Loucy (cell line): ENCODE measurements around the gene RPL10.

Source experiments
- EZH2phosphoT487 ChIP-seq: fragments of 200-600 bp; IDR thresholded peaks from 2 replicates; pipeline ENCODE4 v1.6.1; 2018; ENCODE audit warnings: antibody characterized with exemption, mild to moderate bottlenecking, moderate library complexity, borderline replicate concordance
- TF ChIP-seq, protein P1 (sequence below): fragments of 200-600 bp; sonication (generic); conservative IDR thresholded peaks from 2 replicates; pipeline ENCODE4 v1.5.1; 2014; ENCODE audit warnings: mild to moderate bottlenecking, antibody characterized with exemption, low read length

DNA sequence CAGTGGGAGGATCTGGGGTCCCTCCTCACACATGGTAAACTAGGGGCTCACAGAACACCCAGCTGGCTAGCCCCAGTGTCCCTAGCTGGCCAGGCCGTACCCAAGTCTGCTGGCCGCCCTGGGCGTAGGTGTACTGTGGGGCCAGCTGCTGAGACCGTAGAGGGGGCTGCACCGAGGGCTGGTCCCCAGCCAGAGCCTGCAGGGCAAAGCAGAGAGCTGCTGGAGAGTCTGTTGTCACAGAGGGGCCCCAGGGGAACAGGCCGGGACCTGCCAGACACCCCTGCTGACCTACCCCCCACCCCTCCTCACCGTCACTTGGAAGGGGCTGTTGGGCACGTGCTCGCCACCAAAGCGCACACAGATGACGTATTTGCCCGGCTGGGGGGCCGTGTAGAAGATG, 43.7 kb upstream of the RPL10 start:
- TF ChIP-seq, protein P1, sequence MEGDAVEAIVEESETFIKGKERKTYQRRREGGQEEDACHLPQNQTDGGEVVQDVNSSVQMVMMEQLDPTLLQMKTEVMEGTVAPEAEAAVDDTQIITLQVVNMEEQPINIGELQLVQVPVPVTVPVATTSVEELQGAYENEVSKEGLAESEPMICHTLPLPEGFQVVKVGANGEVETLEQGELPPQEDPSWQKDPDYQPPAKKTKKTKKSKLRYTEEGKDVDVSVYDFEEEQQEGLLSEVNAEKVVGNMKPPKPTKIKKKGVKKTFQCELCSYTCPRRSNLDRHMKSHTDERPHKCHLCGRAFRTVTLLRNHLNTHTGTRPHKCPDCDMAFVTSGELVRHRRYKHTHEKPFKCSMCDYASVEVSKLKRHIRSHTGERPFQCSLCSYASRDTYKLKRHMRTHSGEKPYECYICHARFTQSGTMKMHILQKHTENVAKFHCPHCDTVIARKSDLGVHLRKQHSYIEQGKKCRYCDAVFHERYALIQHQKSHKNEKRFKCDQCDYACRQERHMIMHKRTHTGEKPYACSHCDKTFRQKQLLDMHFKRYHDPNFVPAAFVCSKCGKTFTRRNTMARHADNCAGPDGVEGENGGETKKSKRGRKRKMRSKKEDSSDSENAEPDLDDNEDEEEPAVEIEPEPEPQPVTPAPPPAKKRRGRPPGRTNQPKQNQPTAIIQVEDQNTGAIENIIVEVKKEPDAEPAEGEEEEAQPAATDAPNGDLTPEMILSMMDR, result no peak
- TF ChIP-seq EZH2phosphoT487, result no peak
